Esophagus muscularis mucosa (tissue), 3 donors: ENCODE data around the gene TGFBI.

Experiments used
- POLR2AphosphoS5 ChIP-seq, 2 donors: sonication (generic); formaldehyde crosslinking; IDR thresholded peaks; one replicate each; pipeline ENCODE4 v1.6.1; 2017; ENCODE audit warnings: antibody characterized with exemption in 2 of 2
- TF ChIP-seq, protein P1 (sequence below), 3 experiments: fragments of 200-600 bp in 2 of 3; fragments of 450-650 bp in 1 of 3; sonication (generic) in 2 of 3; IDR thresholded peaks; one replicate each; pipeline ENCODE4 v1.5.1; 2017 to 2019; ENCODE audit warnings: antibody characterized with exemption in 3 of 3, mild to moderate bottlenecking in 2 of 3, moderate library complexity in 1 of 3

DNA sequence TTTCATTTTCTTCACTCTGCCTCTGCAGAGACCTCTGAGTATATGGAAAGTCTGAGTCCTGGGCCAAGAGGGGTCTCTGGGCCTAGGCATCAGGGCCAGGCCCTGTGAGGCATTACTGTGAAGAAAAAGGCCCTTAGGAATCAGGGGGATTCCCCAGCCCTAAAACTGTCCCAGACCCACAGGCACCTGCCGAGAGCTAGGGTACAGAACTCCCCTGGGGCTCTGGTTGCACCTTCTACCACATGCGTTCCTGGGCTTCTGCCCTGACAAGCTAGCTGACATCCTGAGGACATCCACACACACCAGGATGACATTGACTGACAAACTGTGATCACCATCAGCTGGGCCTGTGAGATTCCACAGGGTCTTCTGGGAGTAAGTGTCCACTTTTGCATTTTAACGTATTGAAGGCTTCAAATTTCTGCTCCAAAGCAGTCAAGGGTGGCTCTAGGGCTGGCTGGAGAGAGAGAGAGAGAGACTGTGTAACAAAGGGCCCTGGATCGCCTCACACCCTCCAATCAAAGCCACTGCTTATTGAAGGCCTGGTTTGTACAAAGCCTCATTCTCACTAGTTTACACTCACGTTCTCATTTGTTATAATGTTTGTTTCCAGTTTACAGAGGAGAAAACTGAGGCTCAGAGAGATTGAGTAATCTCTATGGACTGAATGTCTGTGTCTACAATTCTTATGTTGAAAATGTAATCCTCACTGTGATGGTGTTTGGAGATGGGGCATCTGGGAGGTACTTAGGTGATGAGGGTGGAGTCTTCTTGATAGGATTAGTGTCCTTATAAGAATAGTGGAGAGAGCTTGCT, 45.1 kb downstream of the TGFBI start:
- no peak for TF ChIP-seq POLR2AphosphoS5 (IDR thresholded peaks at IDR 0.05)
- TF ChIP-seq, protein P1, sequence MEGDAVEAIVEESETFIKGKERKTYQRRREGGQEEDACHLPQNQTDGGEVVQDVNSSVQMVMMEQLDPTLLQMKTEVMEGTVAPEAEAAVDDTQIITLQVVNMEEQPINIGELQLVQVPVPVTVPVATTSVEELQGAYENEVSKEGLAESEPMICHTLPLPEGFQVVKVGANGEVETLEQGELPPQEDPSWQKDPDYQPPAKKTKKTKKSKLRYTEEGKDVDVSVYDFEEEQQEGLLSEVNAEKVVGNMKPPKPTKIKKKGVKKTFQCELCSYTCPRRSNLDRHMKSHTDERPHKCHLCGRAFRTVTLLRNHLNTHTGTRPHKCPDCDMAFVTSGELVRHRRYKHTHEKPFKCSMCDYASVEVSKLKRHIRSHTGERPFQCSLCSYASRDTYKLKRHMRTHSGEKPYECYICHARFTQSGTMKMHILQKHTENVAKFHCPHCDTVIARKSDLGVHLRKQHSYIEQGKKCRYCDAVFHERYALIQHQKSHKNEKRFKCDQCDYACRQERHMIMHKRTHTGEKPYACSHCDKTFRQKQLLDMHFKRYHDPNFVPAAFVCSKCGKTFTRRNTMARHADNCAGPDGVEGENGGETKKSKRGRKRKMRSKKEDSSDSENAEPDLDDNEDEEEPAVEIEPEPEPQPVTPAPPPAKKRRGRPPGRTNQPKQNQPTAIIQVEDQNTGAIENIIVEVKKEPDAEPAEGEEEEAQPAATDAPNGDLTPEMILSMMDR (IDR thresholded peaks at IDR 0.05), result no peak
